K562 (cell line): ENCODE results near the gene NDOR1. TPM values are rescaled to one million over a fixed set of nuclear protein-coding genes. Genes with fewer than 3 reads are reported as not detected.

Source experiments
- ATAC-seq: fragments of 200-7000 bp; cut with Tn5 transposase; 3 replicates; pipeline ENCODE4 v1.9.1; 2020; ENCODE audit warnings: moderate library complexity
- BruUV-seq: library from RNA; stranded (reverse); fragments of 400-500 nt; replicated peaks from 2 replicates; lab custom pipeline; 2021; lab: Mats Ljungman, UMichigan
- CTCF ChIA-PET: fragments of 300-600 bp; formaldehyde crosslinking; extraction: SDS; loops from one replicate; lab custom pipeline; 2021; ENCODE audit warnings: low intra/inter-chr PET ratio; lab: Yijun Ruan, JAX
- POLR2A ChIA-PET: fragments of 300-600, 350-650 bp; sonication (Branson Sonifier 250); formaldehyde crosslinking; extraction: SDS; loops from one replicate; lab custom pipeline; 2021; ENCODE audit warnings: antibody characterized with exemption, inconsistent platforms; lab: Yijun Ruan, JAX
- DNase-seq, 4 experiments: peaks; one replicate each; pipeline versions ENCODE4 v3.0.0 to v3.0.0-alpha.2; 2011 to 2018; ENCODE audit warnings: low spot score in 3 of 4, mixed read lengths in 3 of 4; ENCODE audit errors: extremely low read depth in 1 of 4
- FAIRE-seq: peaks from 2 replicates; lab custom pipeline; 2011; peaks lifted over from hg19 to GRCh38; lab: Jason Lieb, UNC
- H2AFZ ChIP-seq: 2 replicates; pipeline ENCODE4 v1.6.0; 2011; ENCODE audit warnings: low read depth, low read length, control low read depth, inconsistent platforms
- H3K27ac ChIP-seq: fragments of 200-600 bp; 3 replicates; pipeline ENCODE4 v1.8.0; 2011; ENCODE audit warnings: low read depth, mild to moderate bottlenecking, control low read depth, inconsistent platforms, low read length, moderate library complexity, mixed read lengths; ENCODE audit errors: extremely low read depth
- H3K27me3 ChIP-seq, 2 experiments: fragments of 300-600 bp in 1 of 2; 2 replicates in 1 of 2; 3 replicates in 1 of 2; pipeline versions ENCODE4 v1.6.0 to v1.8.0; 2011; ENCODE audit warnings: inconsistent platforms in 2 of 2, low read length in 2 of 2, mild to moderate bottlenecking in 1 of 2, mixed read lengths in 1 of 2, moderate library complexity in 1 of 2; ENCODE audit not compliant: control insufficient read depth in 2 of 2, insufficient read depth in 2 of 2
- H3K36me3 ChIP-seq: fragments of 300-600 bp; 3 replicates; pipeline ENCODE4 v1.8.0; 2011; ENCODE audit warnings: mild to moderate bottlenecking, low read length, inconsistent platforms; ENCODE audit not compliant: control insufficient read depth, insufficient read depth
- H3K4me1 ChIP-seq, 2 experiments: fragments of 200-600 bp in 1 of 2; replicated peaks in 1 of 2; 2 replicates in 1 of 2; 3 replicates in 1 of 2; pipeline versions ENCODE4 v1.5.1 to v1.8.0; 2011; ENCODE audit warnings: inconsistent platforms in 2 of 2, low read length in 2 of 2, mild to moderate bottlenecking in 1 of 2, mixed read lengths in 1 of 2, moderate library complexity in 1 of 2; ENCODE audit not compliant: control insufficient read depth in 2 of 2, insufficient read depth in 2 of 2
- H3K4me2 ChIP-seq: 2 replicates; pipeline ENCODE4 v1.6.1; 2011; ENCODE audit warnings: low read length, control low read depth, inconsistent platforms, mixed read lengths; ENCODE audit not compliant: insufficient read depth
- H3K4me3 ChIP-seq: fragments of 200-600 bp; sonication (generic), shearing (Covaris generic); 2 replicates; pipeline ENCODE4 v1.5.1; 2016; ENCODE audit warnings: control low read depth, inconsistent platforms
- H3K79me2 ChIP-seq: fragments of 200-600 bp; 3 replicates; pipeline ENCODE4 v1.8.0; 2011; ENCODE audit warnings: low read length, inconsistent platforms; ENCODE audit not compliant: control insufficient read depth, insufficient read depth
- H3K9ac ChIP-seq, 2 experiments: 2 replicates each; pipeline versions ENCODE4 v1.6.0 to v1.6.1; 2011; ENCODE audit warnings: low read depth in 2 of 2, low read length in 2 of 2, control low read depth in 1 of 2, inconsistent platforms in 1 of 2, mild to moderate bottlenecking in 1 of 2, mixed read lengths in 1 of 2; ENCODE audit not compliant: insufficient read depth in 1 of 2
- H3K9me1 ChIP-seq: one replicate; pipeline ENCODE4 v1.6.0; 2011; ENCODE audit warnings: inconsistent platforms, mild to moderate bottlenecking, low read length, moderate library complexity; ENCODE audit not compliant: control insufficient read depth, insufficient read depth
- H3K9me3 ChIP-seq: replicated peaks from 2 replicates; pipeline ENCODE4 v1.5.1; 2011; ENCODE audit warnings: low read depth, low read length, inconsistent platforms; ENCODE audit not compliant: control insufficient read depth, insufficient read depth
- H4K20me1 ChIP-seq: replicated peaks from 2 replicates; pipeline ENCODE4 v1.6.1; 2011; ENCODE audit warnings: low read length, inconsistent platforms, mixed read lengths; ENCODE audit not compliant: control insufficient read depth, insufficient read depth
- HNRNPL ChIP-seq: fragments of 200-400 bp; formaldehyde crosslinking; IDR thresholded peaks from 2 replicates; pipeline ENCODE4 v1.6.1; 2017; ENCODE audit warnings: low read depth, mild to moderate bottlenecking, low read length
- KLF1 ChIP-seq: fragments of 450-650 bp; IDR thresholded peaks from 2 replicates; pipeline ENCODE4 v1.6.1; 2016; ENCODE audit warnings: missing genetic modification characterization, missing compliant biosample characterization
- PML ChIP-seq: IDR thresholded peaks from 2 replicates; pipeline ENCODE4 v1.6.1; 2012; ENCODE audit warnings: low read length, inconsistent platforms
- POLR2G ChIP-seq: fragments of 200-400 bp; formaldehyde crosslinking; IDR thresholded peaks from 2 replicates; pipeline ENCODE4 v1.6.1; 2017; ENCODE audit warnings: low read depth, mild to moderate bottlenecking, antibody characterized with exemption, low read length, moderate library complexity
- XRCC4 ChIP-seq: IDR thresholded peaks from one replicate; pipeline ENCODE4 v1.6.1; 2011; ENCODE audit not compliant: insufficient read depth, insufficient read length; ENCODE audit errors: extremely low read depth
- WGBS: fragments of 100-300 bp; shearing (Covaris generic); methylation state at CpG from one replicate; pipeline ENCODE4 v1.1.6; 2016; ENCODE audit warnings: low coverage, mixed read lengths; ENCODE audit not compliant: insufficient coverage; ENCODE audit errors: missing lambda C conversion rate; 5-methylcytosine and 5-hydroxymethylcytosine counted together
- in situ Hi-C: fragments of 300-500 bp; cut with MboI; formaldehyde crosslinking; loops from 4 replicates; pipeline ENCODE4 v1.15.0; 2018; ENCODE audit warnings: inconsistent platforms, mixed read lengths
- intact Hi-C: fragments of 100-400 bp; cut with micrococcal nuclease; formaldehyde crosslinking; loops from 2 replicates; pipeline ENCODE4 v1.14.2; 2022
- polyA plus RNA-seq, 8 experiments: library from polyadenylated mRNA; depleted of rRNA in 4 of 8; stranded (reverse) in 5 of 8; unstranded in 3 of 8; fragments of >200 nt; fragmentation: Nextera tagmentation in 2 of 8; fragmentation: Illumina TruSeq in 1 of 8; extraction: Ambion mirVana in 2 of 8; extraction: Trizol in 1 of 8; gene quantifications; 2 replicates each; pipeline versions ENCODE4 v1.2.1 to v1.2.3, GENCODE V29; 2011 to 2014; ENCODE audit warnings: inconsistent platforms in 1 of 8, missing spikeins in 1 of 8
- total RNA-seq, 7 experiments: library from RNA; depleted of rRNA in 6 of 7; stranded (reverse); fragments of >200 nt in 6 of 7; fragmentation: Illumina TruSeq in 2 of 7; extraction: Trizol in 2 of 7; gene quantifications; 2 replicates each; pipeline versions ENCODE4 v1.2.1 to v1.2.3, GENCODE V29; 2011 to 2021; ENCODE audit warnings: low replicate concordance in 1 of 7
- TF ChIP-seq, protein P1 (sequence below), 2 experiments: fragments of 450-650 bp; formaldehyde crosslinking in 1 of 2; IDR thresholded peaks; 2 replicates each; pipeline versions ENCODE4 v1.4.0 to v1.6.1; 2014 to 2020; ENCODE audit warnings: mild to moderate bottlenecking in 2 of 2, borderline replicate concordance in 1 of 2, low read depth in 1 of 2
- TF ChIP-seq, protein P2 (sequence below), 3 experiments: IDR thresholded peaks in 2 of 3; conservative IDR thresholded peaks in 1 of 3; 2 replicates each; pipeline ENCODE4 v1.5.1; 2011 to 2012; ENCODE audit warnings: low read length in 3 of 3, mild to moderate bottlenecking in 3 of 3, control low read depth in 2 of 3, improper control_type of control experiment in 1 of 3, inconsistent platforms in 1 of 3, low read depth in 1 of 3, mixed read lengths in 1 of 3, moderate library complexity in 1 of 3; ENCODE audit not compliant: insufficient read depth in 2 of 3
- TF ChIP-seq, protein P3 (sequence below): sonication (generic); formaldehyde crosslinking; IDR thresholded peaks from 2 replicates; pipeline ENCODE4 v1.8.1; 2022; ENCODE audit warnings: missing genetic modification reagents

Gene NDOR1
- total and polyA plus RNA-seq, 9 of the 15 experiments (the other 6 are each of a cell fraction or from before 2014, with no cell fraction given), result 0.06 to 36.9 (median 6.9) TPM

DNA sequence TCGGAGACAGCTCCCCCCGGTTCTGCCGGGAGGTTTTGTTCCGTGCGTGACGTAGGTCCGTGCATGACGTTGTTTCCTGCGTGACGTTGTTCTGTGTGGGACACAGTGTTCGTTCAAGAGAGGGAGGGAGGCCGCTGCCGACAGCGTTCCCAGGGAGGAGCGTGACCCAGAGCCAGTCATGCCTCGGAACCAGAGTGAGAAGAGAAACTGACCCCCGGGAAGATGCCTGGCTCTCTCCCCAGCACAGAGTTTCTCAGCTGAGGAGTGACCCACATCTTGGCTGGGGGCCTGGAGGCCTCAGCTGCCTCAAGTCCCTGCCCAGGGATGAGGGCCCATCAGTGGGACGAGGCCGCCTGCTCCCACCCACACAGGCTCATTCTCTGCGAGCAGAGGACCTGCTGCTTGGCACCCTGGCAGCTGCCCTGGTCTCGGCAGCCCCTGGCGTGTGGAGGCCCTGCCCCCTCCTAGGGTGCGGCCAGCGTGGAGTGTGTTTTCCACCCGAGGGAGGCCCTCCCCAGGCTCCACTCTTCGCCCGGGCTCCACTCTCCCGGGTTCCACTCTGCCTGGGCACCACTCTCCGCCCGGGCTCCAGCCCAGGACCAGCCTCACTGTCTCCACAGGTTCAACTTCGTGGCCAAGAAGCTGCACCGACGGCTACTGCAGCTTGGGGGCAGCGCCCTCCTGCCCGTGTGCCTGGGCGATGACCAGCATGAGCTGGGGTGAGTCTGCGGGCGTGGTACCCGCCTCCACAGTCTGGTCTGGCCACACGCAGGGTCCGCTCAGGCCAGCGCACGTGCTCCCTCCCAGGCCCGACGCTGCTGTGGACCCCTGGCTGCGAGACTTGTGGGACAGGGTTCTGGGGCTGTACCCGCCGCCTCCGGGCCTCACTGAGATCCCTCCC, 7.9 kb downstream of the NDOR1 start:
- in situ Hi-C loops (no loop called here), intact Hi-C loops (no loop called here)
- H3K4me1 ChIP-seq, result peaks cover 14 to 61% of the 10 kb centered on the region in 2 experiments
- no peak overlapping the region for H3K27ac ChIP-seq
- H2AFZ ChIP-seq, result no peak overlapping the region
- no peaks in the 10 kb centered on the region for H3K27me3 ChIP-seq
- H3K9me3 ChIP-seq, result no peaks in the 10 kb centered on the region
- FAIRE-seq (no peak), ATAC-seq (no peak), DNase-seq (no peak)
- no peaks in the 10 kb centered on the region for H3K9me1 ChIP-seq
- no TSS peak for BruUV-seq
- ChIA-PET CTCF (no interaction called here), POLR2A (interaction anchor here (1.0 to 1.2 kb wide), 2 partner anchors 9 to 32 kb away, joined by 3 read pairs; no protein-coding TSS in a partner anchor)
- no peak overlapping the region for H3K4me2 ChIP-seq
- 89% methylated on average over 26 of the region's 49 CpGs for WGBS
- H3K4me3 ChIP-seq, result no peak overlapping the region
- H3K79me2 ChIP-seq, result peaks cover 12% of the 10 kb centered on the region; the same call in 2 of the 3 replicates
- H4K20me1 ChIP-seq, result peaks cover 3% of the 10 kb centered on the region; the same call in 1 of the 2 replicates
- no peak overlapping the region for H3K9ac ChIP-seq
- H3K36me3 ChIP-seq, result peaks cover 48% of the 10 kb centered on the region; the same call in 2 of the 3 replicates
- TF ChIP-seq, protein P1, sequence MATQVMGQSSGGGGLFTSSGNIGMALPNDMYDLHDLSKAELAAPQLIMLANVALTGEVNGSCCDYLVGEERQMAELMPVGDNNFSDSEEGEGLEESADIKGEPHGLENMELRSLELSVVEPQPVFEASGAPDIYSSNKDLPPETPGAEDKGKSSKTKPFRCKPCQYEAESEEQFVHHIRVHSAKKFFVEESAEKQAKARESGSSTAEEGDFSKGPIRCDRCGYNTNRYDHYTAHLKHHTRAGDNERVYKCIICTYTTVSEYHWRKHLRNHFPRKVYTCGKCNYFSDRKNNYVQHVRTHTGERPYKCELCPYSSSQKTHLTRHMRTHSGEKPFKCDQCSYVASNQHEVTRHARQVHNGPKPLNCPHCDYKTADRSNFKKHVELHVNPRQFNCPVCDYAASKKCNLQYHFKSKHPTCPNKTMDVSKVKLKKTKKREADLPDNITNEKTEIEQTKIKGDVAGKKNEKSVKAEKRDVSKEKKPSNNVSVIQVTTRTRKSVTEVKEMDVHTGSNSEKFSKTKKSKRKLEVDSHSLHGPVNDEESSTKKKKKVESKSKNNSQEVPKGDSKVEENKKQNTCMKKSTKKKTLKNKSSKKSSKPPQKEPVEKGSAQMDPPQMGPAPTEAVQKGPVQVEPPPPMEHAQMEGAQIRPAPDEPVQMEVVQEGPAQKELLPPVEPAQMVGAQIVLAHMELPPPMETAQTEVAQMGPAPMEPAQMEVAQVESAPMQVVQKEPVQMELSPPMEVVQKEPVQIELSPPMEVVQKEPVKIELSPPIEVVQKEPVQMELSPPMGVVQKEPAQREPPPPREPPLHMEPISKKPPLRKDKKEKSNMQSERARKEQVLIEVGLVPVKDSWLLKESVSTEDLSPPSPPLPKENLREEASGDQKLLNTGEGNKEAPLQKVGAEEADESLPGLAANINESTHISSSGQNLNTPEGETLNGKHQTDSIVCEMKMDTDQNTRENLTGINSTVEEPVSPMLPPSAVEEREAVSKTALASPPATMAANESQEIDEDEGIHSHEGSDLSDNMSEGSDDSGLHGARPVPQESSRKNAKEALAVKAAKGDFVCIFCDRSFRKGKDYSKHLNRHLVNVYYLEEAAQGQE (IDR thresholded peaks at IDR 0.05; ENCODE audit: borderline replicate concordance), result 0 out of 2 replicates have a peak, but pooled peaks have one; percentile 10
- TF ChIP-seq, protein P1 (CRISPR knock-in tag; IDR thresholded peaks at IDR 0.05; ENCODE audit: low read depth), result no peak
- TF ChIP-seq HNRNPL (peak; percentile 54; the same call in 1 of the 2 replicates), POLR2G (peak; percentile 56; the same call in 1 of the 2 replicates), XRCC4 (no peak), PML (no peak), KLF1 (no peak)
- TF ChIP-seq, protein P2, sequence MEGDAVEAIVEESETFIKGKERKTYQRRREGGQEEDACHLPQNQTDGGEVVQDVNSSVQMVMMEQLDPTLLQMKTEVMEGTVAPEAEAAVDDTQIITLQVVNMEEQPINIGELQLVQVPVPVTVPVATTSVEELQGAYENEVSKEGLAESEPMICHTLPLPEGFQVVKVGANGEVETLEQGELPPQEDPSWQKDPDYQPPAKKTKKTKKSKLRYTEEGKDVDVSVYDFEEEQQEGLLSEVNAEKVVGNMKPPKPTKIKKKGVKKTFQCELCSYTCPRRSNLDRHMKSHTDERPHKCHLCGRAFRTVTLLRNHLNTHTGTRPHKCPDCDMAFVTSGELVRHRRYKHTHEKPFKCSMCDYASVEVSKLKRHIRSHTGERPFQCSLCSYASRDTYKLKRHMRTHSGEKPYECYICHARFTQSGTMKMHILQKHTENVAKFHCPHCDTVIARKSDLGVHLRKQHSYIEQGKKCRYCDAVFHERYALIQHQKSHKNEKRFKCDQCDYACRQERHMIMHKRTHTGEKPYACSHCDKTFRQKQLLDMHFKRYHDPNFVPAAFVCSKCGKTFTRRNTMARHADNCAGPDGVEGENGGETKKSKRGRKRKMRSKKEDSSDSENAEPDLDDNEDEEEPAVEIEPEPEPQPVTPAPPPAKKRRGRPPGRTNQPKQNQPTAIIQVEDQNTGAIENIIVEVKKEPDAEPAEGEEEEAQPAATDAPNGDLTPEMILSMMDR (IDR thresholded peaks at IDR 0.05 in 2 of 3, conservative IDR thresholded peaks at IDR 0.05 in 1 of 3; ENCODE audit: insufficient read depth in 2 of 3, low read depth in 1 of 3, low read length in 3 of 3), result peak in 2 of 3 experiments; percentile 32 to 41; a peak in 3 of 6 replicates
- TF ChIP-seq, protein P3, sequence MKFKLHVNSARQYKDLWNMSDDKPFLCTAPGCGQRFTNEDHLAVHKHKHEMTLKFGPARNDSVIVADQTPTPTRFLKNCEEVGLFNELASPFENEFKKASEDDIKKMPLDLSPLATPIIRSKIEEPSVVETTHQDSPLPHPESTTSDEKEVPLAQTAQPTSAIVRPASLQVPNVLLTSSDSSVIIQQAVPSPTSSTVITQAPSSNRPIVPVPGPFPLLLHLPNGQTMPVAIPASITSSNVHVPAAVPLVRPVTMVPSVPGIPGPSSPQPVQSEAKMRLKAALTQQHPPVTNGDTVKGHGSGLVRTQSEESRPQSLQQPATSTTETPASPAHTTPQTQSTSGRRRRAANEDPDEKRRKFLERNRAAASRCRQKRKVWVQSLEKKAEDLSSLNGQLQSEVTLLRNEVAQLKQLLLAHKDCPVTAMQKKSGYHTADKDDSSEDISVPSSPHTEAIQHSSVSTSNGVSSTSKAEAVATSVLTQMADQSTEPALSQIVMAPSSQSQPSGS (CRISPR knock-in tag), result no peak
